ENCODE measurements around the gene AVPR1B.

AVPR1B gene

DNA sequence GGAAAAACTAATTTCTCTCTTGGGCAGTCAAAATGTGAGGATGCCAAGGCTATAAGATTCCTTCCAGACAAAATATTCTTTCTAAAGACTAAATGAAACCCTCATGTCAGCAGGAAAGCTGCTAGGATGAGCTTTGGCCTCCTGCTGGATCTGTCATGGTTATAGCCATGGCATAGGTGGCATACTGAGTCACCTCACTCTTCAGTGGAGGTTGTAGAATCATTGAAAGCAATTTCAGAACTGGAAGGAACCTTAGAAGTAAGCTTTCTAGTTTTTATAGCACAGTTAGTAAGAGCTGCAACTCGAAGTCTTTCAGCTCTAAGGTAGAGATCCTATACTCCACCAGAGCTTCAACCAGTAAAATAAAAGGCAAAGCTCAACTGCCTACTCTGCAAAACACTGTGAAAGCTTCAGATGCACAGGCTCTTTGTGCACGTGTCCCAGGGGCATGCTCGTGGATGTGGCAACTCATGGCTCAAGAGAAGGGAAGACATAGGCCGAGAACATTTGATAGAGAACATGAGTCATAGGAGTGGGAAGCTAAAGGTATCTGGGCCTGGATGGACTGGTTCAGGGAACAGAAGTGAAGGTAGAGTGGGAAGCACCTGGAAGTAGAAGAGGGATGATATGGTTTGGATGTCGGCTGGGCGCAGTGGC is 5.8 kb downstream of the AVPR1B start:
- DNase-seq, result no peak

DNA sequence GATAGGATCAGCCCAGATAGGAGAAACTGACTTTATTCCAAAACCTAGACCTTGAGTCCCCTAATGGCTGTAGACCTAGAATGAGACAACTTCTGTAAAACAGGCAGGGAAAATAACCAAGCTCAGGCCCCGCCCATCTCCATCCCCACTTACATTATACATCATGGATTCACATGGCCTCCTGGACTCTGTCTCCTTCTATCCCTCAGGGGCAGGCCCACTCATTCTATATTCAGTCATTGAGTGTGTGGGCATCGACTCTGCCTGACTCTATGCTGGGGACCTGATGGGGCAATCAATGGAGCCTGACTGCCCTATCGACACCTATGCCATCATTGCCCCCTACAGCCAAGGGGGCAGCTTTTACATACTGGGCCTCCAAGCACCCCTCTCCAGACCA is 6.4 kb downstream of the AVPR1B start:
- no peak for DNase-seq

DNA sequence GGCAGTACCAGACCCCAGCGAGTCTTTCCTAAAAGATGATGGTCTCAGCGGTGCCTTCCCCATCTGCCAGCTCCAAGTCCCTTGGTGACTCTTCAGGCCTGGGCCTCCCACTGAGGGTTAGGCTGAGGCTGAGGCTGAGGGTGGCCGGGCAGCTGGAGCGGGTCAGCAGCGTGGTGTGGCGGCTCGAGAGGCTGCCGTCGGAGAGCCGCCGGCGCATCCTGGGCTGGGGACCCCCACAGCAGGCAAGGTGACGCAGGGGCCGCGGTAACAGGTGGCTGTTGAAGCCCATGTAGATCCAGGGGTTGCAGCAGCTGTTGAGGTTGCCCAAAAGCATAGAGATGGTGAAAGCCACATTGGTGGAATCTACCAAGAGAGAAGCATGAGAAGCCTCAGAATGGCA is 7.0 kb downstream of the AVPR1B start:
- no peak for DNase-seq

DNA sequence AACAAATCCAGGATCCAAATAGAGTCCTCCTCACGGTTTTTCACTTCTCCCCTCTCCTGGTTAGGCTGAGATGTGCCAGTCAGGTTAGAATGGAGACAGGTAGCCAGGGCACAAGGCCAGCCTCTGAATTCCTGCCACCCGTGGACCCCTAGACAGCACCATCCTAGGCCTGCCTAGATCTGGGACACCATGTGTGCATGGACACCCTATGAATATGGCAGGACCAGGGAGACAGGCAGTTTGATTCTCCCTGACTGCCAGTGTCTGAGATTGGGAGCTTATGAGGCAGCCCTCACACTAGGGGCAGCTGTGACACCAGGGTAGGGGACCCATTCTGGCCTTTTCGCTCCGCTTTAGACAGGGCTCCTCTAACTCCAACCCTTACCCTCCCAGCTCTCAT is 7.5 kb downstream of the AVPR1B start:
- no peak for DNase-seq

DNA sequence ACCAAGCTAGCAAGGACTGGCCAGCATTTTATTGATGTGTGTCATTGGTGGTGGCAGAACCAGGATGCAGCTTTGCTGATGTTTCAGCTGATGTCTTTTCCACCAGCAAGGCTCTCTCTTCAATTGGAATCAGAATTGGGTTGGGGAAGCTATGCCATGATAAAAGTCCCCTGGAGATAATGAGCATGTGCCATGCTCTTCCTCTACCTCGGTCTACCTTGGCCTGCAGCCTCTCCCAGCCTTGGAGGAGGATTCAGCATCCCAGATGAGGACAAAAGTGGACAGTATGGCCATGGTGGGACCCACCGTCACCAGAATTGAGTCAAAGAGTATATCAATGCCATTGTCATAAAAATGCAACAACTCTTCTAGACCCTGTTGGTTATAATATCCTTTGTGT is 8.6 kb downstream of the AVPR1B start:
- no peak for DNase-seq

DNA sequence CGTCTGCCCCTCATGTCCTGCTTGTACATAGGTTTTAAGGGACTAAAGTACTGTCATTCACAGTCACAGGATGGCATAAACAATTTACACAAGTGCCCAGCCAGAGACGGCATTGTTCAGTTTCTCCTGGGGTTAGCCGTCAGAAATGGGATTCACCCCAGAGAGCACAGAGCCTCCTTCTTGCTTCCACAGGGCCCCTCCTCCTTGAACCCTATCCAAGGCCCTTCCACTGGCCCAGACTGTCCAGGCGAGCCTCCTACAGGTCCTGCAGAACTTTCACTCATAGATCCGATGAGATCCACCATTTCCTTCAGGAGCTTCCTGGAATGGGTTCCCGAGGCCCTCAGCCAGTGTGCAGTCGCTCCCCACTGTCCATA is 10.0 kb downstream of the AVPR1B start:
- DNase-seq, result no peak

DNA sequence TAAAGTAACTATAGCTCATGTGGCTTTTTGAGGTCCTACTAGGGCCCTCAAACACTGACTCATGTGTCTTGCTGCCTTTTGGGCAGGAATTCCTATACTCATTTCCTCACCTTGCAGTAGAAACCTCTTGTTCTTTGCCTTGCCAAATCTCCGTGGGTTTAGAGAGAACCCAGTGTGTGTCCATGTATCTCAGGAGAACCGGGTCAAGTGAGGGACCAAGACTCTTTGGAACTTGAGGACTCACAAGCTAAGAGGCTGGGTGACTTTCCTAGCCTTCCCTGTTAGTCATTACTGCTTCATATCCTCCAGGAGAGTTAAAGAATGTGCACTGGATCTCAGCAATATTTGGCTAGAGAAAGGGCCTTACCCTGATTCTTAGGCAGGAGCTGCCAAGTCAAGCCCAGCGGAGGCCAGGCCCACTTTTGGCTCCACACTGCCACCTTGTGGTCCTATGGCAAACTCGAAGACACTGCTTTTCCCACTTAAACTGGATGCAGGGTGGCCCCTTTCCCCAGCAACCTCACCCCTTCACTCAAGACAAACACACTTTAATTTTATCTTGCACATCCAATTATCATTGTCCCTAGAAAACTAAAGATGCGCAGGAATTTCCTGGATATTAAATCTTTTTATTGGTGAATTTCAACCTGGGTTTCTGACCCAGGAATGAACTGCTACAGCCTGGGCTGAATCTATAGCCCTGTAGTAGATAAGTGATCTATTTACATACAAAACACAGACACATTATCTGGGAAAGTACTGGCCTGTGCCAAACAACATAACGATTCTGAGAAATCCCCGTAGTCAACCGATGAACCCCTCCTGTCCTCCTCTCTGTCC is 10.6 kb downstream of the AVPR1B start:
- peak; percentile 63 for DNase-seq

DNA sequence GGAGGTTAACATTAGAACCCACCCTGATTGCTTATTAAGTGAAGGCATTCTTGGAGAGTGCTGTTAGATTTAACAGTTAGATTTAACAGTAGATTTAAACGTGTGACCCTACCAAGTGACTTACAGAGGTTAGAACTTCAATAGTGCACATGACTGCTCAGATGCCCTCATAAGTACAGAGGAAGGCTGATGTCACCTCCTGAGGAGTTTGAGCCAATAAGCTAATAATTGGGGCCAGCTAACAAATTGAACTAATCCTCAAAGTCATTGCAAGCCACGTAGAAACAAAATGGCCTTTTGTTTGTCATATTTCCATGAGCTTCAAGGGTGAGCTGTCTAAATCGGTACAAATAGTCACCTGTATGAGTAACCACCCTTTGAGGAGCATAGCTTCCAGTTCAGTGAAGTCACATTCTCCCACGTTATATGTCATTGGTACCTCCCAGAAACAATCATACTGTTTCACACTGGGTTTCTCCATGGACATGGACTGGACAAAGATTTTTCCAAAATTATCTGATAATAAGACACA is 11.7 kb downstream of the AVPR1B start:
- no peak for DNase-seq

DNA sequence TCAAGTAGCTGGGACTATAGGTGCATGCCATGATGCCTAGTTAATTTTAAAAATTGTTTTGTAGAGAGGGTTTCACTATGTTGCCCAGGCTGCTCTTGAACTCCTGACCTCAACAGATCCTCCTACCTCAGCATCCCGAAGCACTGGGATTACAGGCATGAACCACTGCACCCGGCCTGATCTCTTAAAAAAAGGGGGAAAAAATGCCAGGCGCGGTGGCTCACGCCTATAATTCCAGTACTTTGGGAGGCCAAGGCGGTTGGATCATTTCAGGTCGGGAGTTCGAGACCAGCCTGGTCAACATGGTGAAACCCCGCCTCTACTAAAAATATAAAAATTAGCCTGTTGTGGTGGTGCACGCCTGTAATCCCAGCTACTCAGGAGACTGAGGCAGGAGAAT is 13.2 kb downstream of the AVPR1B start:
- DNase-seq, result no peak

DNA sequence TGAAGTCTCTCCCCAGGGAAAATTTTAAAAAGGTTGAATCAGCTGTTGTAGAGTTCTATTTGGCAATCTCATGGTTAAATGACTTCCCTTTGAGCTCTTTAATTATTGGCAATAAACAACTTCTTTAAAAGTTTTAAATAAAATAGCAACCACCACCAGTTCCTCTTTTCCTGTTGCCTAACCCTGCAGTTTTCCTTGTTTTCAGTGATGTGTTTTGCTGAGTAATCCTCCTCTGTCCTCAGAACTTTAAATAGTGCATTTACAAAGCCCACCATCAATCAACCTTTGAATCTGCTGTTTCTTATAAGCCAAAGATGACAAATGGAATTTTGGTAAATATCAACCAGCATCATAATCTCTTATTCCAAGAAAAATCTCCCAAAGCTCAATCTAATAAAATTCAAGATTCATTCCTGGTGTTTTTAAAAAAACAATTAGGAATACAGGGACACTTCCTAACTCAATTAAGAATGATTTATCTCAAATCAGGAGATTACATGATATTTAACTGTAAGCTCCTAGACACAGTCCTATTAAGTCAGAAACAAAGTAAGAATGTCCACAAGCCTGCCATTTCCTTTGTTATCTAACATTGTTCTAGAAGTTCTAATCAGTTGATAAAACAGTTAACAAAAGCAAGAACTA is 14.8 kb downstream of the AVPR1B start:
- DNase-seq, result no peak

DNA sequence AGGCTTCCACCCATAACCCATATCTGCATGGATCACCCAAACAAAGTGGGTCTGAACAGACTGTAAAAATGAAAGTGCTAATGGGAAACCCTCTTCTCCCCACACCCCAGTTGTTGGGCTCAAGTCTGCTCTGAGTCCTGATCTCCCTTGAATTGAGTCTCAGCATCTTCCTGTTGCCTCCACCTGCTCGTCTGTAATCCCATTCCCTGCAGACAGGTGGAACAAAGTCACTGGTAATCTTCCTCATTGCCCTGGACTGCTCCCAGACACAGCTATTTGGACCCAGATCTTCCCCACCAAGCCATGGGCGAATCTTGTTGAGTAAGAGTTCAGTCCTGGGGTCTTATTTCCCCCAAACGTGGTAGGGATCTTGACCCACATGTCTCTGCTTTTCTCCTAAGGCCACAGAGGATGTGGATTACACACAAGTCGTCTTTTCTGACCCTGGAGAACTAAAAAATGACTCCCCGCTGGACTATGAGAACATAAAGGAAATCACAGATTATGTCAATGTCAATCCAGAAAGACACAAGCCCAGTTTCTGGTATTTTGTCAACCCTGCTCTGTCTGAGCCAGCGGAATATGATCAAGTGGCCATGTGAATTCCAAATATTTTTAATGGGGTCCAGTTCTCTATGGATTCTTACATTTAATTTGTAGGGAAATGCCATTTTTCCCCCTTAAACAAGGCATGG is 15.7 kb downstream of the AVPR1B start:
- no peak for DNase-seq

DNA sequence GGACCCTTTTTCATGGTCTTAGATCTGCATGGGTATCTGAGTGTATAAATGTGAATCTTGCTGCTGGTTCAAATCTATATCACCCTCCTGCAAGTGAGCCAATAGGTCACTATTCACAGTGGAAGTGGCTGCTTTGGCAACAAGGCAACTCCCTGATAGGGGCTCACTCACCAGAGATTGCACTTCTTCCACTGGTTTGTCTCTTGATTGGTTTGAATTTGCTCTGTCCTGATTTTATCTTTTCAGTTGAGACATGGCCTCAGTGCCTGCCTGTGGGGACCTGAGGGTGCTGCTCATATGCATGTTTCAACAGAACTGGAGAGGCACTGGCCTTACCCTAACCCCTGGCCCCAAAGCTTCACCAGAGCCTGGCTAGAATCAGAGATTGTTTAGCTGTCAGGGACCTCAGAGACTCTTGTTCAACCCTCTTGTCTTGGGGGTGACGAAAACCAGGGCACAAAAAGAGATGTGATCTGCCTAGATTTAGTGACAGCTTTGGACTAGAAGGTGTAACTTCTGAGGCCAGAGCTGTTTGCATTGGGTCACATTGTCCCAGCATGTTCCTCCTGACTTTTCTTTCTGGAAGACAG is 16.9 kb downstream of the AVPR1B start:
- DNase-seq, result no peak

DNA sequence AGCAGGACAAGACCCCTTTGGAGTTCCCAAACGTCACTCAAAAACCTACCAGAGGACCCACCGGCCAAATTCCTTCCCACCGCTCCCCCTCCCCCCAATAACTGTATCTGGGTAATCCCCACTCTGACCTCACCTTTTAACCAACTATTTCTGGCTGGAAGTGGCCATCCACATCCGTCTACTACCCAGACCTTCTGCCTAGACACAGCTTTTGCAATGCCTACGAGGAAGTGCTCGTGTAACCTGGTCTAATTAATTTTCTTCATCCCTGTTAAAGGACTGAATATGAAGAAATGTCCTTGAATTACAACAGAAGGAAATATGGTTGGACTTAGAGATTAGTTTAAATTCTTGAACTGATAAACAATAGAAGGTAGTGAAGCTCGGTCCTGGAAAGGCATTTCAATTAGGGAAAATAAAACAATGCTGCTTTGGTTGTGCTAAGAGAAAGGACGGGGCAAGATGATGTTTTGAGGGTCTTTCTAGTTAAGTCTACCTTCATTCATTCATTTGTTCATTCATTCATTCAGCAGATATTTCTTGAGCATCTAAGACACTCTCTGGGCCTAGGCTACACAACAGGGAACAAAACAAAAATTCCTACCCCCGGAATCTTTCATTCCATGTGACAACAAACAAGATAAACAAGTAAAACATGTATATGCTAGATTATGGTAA is 18.8 kb downstream of the AVPR1B start:
- no peak for DNase-seq

DNA sequence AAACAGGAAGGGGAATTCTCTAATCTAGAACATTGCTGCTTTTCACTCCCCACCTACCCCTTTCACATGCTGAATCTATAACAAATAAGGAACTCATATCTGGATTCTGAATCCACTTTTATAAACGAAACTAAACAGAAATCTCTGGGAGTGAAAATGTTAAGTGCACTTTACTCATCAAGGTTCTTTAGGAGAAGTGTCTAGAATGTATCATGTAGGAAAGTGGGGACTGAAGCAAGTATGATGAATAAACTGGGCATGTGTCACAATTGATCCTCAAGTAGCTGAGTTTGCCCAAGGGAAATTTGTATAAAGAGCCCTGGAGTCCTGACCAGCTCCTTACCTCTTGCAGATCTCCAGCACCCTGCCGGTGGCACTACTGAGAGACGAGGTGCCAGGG is 19.8 kb downstream of the AVPR1B start:
- no peak for DNase-seq

DNA sequence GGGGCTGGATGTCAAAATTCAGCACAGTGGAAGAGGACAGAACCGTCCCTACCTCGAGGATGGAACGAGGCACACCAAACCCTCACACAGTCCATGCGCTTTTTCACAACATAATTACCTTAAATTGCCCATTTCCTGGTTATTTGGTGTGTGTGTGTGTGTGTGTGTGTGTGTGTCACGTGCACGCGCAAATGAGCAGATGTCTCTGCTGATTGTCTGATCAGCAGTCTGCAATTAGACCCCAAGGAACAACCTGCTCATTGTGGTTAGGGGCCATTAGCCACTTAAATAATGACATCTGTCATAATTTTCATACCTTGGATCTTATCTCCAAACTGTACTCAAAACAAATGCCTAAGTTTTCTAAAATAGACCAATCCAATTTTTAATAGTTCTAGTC is 23.2 kb downstream of the AVPR1B start:
- no peak for DNase-seq

DNA sequence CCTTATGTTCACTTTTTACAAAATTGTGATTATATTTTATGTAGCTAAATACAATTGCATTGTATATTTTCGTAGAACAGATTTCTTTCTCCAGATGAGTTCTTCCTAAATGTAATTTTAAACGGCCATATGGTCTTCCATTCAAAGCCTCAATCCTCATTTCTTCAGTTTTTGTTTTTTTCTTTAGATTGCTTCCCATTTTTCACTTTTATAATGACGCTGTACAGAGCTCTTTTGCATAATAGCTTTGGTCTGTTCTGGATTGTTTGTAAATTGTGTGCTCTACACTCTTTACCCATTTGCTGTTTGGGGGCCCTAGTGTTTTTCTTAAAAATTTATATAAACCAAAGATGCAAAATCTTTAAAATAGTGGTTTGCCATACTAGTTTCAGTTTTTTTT is 27.8 kb downstream of the AVPR1B start:
- no peak for DNase-seq

DNA sequence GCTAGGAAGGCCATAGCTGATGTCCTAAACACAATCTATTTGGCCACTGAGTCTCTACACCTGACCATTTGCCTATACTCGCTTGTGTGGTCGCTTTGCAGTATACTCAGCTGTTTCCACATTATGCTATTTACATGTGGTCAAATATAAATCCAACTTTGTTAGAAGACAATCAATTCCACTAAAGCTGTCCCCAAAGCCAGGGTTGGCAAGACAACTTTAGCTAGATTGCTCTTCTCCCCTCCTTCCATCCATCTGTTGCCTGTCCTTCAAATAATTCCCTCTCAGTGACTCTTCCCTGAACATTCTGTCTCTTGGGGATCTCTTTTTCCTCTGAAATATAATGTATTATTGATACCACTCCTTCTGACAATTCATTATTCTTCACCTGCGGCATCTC is 30.1 kb downstream of the AVPR1B start:
- DNase-seq, result no peak

DNA sequence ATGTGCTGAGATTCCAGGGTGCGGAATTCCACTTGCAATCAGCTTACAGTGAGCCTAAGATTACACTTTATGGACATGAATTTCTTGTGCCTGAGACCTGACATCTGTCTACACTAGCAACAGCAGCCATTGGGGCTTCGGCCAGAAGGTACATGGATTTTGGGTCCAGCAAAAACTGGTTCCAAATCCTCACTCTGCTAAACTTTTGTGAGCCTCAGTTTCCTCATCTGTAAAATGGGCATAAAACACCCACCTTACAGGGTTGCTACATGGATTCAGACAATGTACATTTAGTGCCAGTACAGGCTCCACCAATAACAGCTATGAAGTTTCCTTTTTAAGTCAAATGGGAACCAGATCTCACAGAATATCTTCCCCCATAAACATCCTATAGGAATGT is 33.4 kb downstream of the AVPR1B start:
- DNase-seq, result no peak

DNA sequence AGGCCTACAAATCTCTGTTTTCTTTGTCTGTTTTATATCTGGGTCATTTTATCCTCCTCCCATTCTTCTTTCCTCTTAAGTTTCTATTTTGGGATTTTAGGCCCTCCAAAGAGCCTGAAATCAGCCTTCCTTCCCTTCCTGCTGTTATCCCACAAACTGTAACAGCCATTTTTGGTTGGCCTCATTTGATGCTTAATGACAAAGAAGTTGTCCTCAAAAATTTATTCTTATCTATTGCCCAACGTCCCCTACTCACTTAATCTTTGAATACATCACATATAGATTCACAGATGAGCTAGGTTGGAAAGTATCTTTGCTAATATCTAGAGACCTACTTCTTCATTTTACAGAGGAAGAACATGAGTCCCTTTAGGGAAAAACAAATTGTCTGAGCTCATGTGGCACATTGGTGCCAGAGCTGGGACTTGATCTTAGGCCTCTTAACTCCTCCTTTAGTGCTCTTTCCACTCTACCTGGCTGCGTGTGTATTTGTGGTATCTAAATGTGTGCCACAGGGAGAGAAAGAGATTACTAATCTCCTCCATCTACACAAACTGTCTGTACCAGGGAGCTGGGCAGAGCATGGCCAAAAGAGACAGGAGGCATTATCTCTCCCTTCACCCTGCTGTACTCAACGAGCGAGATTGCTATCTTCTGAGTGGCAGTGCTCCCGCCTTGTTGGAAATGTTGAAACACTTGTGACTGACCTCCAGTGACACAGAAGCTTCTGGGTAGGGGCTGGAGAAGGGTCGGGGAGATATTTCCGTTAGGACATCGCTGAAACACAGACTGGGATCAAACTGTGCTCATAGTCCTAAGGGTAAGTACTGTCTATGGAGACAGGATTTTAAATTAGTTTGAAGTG is 34.1 kb downstream of the AVPR1B start:
- DNase-seq, result no peak

DNA sequence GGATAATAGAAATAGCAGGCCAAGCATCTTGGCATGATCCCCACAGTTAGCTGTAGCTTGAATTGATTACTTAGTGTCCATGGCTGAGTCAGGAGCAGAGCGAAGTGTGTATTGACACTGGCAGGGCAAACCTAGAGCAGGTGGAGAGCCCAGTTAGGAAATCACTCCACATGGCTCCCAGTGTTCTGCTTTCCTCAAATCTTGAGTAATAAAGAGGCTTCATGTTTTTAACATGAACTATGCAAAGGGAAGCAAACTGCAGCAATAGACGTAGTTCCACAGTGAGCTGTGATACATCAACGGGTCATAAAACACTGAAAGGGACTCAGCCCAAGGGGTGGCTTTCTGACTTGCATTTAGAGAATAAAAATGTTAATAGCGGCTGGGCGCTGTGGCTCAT is 35.3 kb downstream of the AVPR1B start:
- DNase-seq, result no peak

Measured in NCI-H187 treated with DMSO at 0.1 percent for 48 hours (cell line).